OCI-LY3 (cell line): ENCODE results near the gene PSKH1.
"Not testable (repeated sequence)": the region's sequence is repeated elsewhere in the genome, so short reads cannot be mapped to it uniquely, and the experiment has no call there.

ENCODE experiments used
- H2AFZ ChIP-seq: fragments of 200-600, 300-600 bp; shearing (Covaris generic); 2 replicates; pipeline ENCODE4 v1.6.0; 2014; ENCODE audit warnings: antibody characterized with exemption, low read depth, low read length
- H3K27ac ChIP-seq: fragments of 200-600, 300-600 bp; sonication (generic); 2 replicates; pipeline ENCODE4 v1.5.1; 2014; ENCODE audit warnings: mild to moderate bottlenecking, low read length, moderate library complexity, mixed read lengths
- H3K27me3 ChIP-seq: fragments of 200-600, 300-600 bp; sonication (generic); 2 replicates; pipeline ENCODE4 v1.6.1; 2014; ENCODE audit warnings: low read depth, low read length, mixed read lengths
- H3K36me3 ChIP-seq: fragments of 200-600, 300-600 bp; sonication (generic); replicated peaks from 2 replicates; pipeline ENCODE3; 2014; ENCODE audit warnings: low read depth, low read length, mixed read lengths
- H3K4me1 ChIP-seq: fragments of 300-600, 200-600 bp; sonication (generic); 2 replicates; pipeline ENCODE4 v1.6.1; 2014; ENCODE audit warnings: low read length, mixed read lengths
- H3K4me2 ChIP-seq: fragments of 200-600, 300-600 bp; sonication (generic); 2 replicates; pipeline ENCODE4 v1.6.1; 2014; ENCODE audit warnings: low read length, mixed read lengths
- H3K4me3 ChIP-seq: fragments of 300-600, 200-600 bp; sonication (generic); 2 replicates; pipeline ENCODE4 v1.5.1; 2014; ENCODE audit warnings: antibody characterized with exemption, mild to moderate bottlenecking, low read length, moderate library complexity
- H3K79me2 ChIP-seq: fragments of 300-600, 200-600 bp; shearing (Covaris generic); 2 replicates; pipeline ENCODE4 v1.6.1; 2014; ENCODE audit warnings: mild to moderate bottlenecking, low read length, mixed read lengths
- H3K9ac ChIP-seq: fragments of 300-600, 200-600 bp; shearing (Covaris generic); 2 replicates; pipeline ENCODE4 v1.6.0; 2014; ENCODE audit warnings: mild to moderate bottlenecking, low read length, moderate library complexity
- H3K9me3 ChIP-seq: fragments of 200-600, 300-600 bp; shearing (Covaris generic); 2 replicates; pipeline ENCODE4 v1.6.1; 2014; ENCODE audit warnings: low read length, mixed read lengths; ENCODE audit not compliant: insufficient read depth
- H4K20me1 ChIP-seq: fragments of 200-600, 300-600 bp; sonication (generic); 2 replicates; pipeline ENCODE4 v1.6.1; 2016; ENCODE audit warnings: low read length, mixed read lengths; ENCODE audit not compliant: insufficient read depth
- CTCF ChIP-seq: fragments of 200-600, 300-600 bp; sonication (generic); IDR thresholded peaks from 2 replicates; pipeline ENCODE4 v1.5.1; 2014; ENCODE audit warnings: antibody characterized with exemption, low read length, low read depth
- EZH2phosphoT487 ChIP-seq: fragments of 200-600 bp; shearing (Covaris generic); IDR thresholded peaks from 2 replicates; pipeline ENCODE4 v1.6.1; 2018; ENCODE audit warnings: antibody characterized with exemption, mixed run types, low read depth

The PSKH1 gene

DNA sequence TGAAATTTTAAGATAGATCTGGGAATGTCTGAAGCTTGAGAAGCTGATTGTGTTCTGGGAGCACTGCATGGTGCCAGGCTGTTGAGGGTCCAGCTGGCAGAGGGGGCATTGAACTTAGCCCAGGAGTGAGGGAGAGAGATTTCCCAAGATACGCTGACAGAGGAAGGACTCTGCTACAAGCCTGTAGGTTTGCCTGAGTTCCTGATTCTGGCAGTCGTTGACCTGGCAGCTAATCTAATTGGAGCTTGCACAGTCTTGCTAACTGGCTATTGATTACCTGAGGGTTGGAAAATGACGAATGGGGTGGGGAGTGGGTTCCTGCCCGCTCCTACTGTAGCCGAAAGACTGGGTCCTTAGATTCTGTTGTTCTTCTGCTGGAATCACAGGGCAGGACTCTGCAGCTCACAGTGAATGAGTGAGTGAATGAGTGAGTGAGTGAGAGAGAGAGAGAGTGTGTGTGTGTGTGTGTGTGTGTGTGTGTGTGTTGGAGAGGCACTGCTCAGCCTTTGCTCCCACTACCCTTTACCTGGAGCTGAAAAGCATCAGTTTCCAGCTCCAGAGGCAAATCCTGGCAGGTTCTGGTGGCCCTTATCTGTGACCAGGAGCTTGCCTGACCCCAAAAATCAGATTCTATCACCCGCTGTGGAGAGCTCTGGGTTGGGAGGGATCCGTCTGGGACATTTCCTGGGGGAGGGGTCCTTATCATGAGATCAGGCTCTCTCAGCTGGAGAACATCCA, 21.9 kb downstream of the PSKH1 start:
- Histone ChIP-seq H3K79me2 (no peaks in the 10 kb centered on the region), H3K4me1 (peaks cover 5% of the 10 kb centered on the region), H2AFZ (no peak overlapping the region), H3K4me2 (no peak overlapping the region), H3K9me3 (no peaks in the 10 kb centered on the region), H3K36me3 (no peaks in the 10 kb centered on the region), H3K9ac (no peak overlapping the region), H3K27ac (no peak overlapping the region), H3K4me3 (no peak overlapping the region), H4K20me1 (no peaks in the 10 kb centered on the region), H3K27me3 (no peaks in the 10 kb centered on the region)
- TF ChIP-seq EZH2phosphoT487 (no peak), CTCF (no peak)

- H3K79me2 ChIP-seq, H3K9ac ChIP-seq, H3K36me3 ChIP-seq, H2AFZ ChIP-seq, H4K20me1 ChIP-seq, H3K27ac ChIP-seq, H3K4me2 ChIP-seq, H3K4me3 ChIP-seq, H3K9me3 ChIP-seq, H3K4me1 ChIP-seq, H3K27me3 ChIP-seq: not testable (repeated sequence)
Observed at GRCh38 chr16:67915496-67915769, 22.4 kb downstream of the PSKH1 start.

DNA sequence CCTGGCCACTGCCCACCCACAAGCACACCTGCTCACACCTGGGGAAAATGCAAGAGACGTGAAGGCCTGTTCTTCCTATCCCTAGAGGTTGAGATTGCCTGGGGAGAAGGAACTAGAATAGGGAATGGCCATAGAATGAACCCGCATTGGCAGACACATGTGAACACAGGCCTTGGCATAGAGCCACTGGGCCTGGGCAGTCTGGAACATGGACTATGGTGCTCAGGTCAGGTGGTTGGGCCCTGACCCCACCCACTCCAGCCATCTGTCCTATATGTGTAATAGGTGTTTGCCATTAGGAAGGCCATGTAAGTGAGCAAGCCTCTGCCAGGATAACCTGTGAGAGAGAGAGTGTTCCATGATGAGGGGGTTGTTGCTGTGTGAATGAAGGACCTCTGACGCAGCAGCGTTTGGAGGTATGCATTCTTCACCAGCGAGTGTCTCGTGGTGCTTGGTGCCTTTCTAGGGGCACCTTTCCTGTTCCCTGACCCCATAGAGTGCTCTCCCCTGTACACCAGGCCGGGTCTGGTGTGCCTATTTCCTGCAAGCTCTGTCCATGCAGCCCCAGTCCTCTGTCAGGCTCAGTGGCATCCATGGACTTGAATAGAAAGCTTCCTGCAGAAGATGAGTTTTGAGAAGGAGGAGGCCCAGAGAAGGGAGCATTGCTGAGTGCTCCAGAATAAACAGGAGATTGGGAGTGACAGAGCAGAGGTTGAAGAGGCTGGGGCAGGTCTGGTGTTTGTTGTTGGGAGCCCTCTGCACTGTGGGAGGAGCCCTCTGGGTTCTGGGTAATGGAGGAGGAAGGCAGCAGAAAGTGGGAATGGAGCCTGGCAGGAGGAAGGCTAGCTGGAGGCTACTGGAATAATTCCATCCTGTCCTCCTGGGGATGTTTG, 23.0 kb downstream of the PSKH1 start:
- no peak overlapping the region for H2AFZ ChIP-seq
- H3K36me3 ChIP-seq, result no peaks in the 10 kb centered on the region
- no peak overlapping the region for H3K4me3 ChIP-seq
- H3K9me3 ChIP-seq, result no peaks in the 10 kb centered on the region
- no peaks in the 10 kb centered on the region for H3K79me2 ChIP-seq
- no peak overlapping the region for H3K27ac ChIP-seq
- H3K9ac ChIP-seq, result no peak overlapping the region
- no peaks in the 10 kb centered on the region for H3K27me3 ChIP-seq
- H4K20me1 ChIP-seq, result peaks cover 3% of the 10 kb centered on the region; the same call in 1 of the 2 replicates
- no peaks in the 10 kb centered on the region for H3K4me1 ChIP-seq
- TF ChIP-seq CTCF (no peak), EZH2phosphoT487 (no peak)
- H3K4me2 ChIP-seq, result no peak overlapping the region

DNA sequence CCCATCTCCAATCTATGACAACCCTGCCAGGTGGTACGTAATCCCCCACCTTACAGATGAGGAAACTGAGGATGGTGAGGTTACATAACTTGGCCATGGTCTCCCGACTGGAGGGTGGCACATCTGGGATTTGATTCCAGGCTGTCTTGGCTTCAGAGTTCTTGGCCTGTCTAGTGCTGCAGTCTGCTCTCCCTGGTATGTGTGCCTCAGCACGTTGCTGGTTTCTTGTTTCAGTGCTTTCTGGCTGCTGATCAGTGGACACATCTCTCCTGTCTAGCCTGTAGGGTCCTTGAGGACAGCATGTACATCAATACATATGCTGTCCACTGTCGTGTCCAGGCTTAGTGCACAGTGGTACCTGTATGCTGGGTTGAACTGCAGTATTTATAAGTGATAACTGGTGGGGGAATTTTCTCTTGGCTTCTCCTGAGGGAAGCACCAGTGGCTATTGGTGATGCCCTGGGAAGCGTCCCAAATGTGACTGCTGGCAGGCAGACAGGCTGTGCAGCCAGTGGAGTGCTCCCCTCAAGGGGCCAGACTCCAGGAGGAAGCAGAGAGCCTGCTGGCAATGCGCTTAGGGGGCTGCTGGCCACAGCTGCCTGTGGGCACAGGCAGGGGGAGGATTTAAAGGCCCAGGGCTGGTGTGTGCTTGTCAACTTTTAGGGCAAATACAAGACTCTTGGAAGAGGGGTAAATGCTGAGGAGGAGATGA, 24.2 kb downstream of the PSKH1 start:
- Histone ChIP-seq H3K9me3 (no peaks in the 10 kb centered on the region), H3K4me1 (no peaks in the 10 kb centered on the region), H3K4me2 (no peak overlapping the region), H3K79me2 (no peaks in the 10 kb centered on the region), H3K27ac (no peak overlapping the region), H4K20me1 (peaks cover 3% of the 10 kb centered on the region; the same call in 1 of the 2 replicates), H3K36me3 (no peaks in the 10 kb centered on the region), H3K9ac (no peak overlapping the region), H3K4me3 (no peak overlapping the region), H3K27me3 (no peaks in the 10 kb centered on the region), H2AFZ (no peak overlapping the region)
- TF ChIP-seq EZH2phosphoT487, result no peak
- TF ChIP-seq CTCF, result no peak
